ENCODE results near the gene INPP5J.

INPP5J gene

GRCh38 chr22:31126128-31126868, 3.5 kb downstream of the INPP5J start:
- DNase-seq (ENCODE audit: low spot score), result no peak

- DNase-seq (ENCODE audit: low spot score), result no peak
Observed at GRCh38 chr22:31126869-31127175, 4.1 kb downstream of the INPP5J start.

GRCh38 chr22:31127181-31127772, 4.5 kb downstream of the INPP5J start:
- no peak for DNase-seq (ENCODE audit: low spot score)

- DNase-seq (ENCODE audit: low spot score), result no peak
Observed at GRCh38 chr22:31128156-31128555, 5.4 kb downstream of the INPP5J start.

GRCh38 chr22:31130873-31131272, 8.1 kb downstream of the INPP5J start:
- no peak for DNase-seq (ENCODE audit: low spot score)

GRCh38 chr22:31133911-31134310, 11.1 kb downstream of the INPP5J start:
- DNase-seq (ENCODE audit: low spot score), result no peak

GRCh38 chr22:31134688-31135087, 11.9 kb downstream of the INPP5J start:
- no peak for DNase-seq (ENCODE audit: low spot score)

- no peak for DNase-seq (ENCODE audit: low spot score)
Observed at GRCh38 chr22:31135706-31136105, 12.9 kb downstream of the INPP5J start.

- DNase-seq (ENCODE audit: low spot score), result no peak
Observed at GRCh38 chr22:31136155-31136554, 13.4 kb downstream of the INPP5J start.

GRCh38 chr22:31136711-31137110, 13.9 kb downstream of the INPP5J start:
- no peak for DNase-seq (ENCODE audit: low spot score)

GRCh38 chr22:31137721-31138120, 15.0 kb downstream of the INPP5J start:
- DNase-seq (ENCODE audit: low spot score), result no peak

GRCh38 chr22:31138126-31138525, 15.4 kb downstream of the INPP5J start:
- no peak for DNase-seq (ENCODE audit: low spot score)

- no peak for DNase-seq (ENCODE audit: low spot score)
Observed at GRCh38 chr22:31139066-31139465, 16.3 kb downstream of the INPP5J start.

- DNase-seq (ENCODE audit: low spot score), result no peak
Observed at GRCh38 chr22:31139866-31140716, 17.3 kb downstream of the INPP5J start, which contains the start of gene PLA2G3. PLA2G3 (minus strand) TSS chr22:31140508; CDS start chr22:31140354, 154 bp downstream.

GRCh38 chr22:31140746-31141145, 18.0 kb downstream of the INPP5J start:
- DNase-seq (ENCODE audit: low spot score), result no peak

GRCh38 chr22:31141551-31141950, 18.8 kb downstream of the INPP5J start:
- no peak for DNase-seq (ENCODE audit: low spot score)

- no peak for DNase-seq (ENCODE audit: low spot score)
Observed at GRCh38 chr22:31142285-31142684, 19.5 kb downstream of the INPP5J start.

GRCh38 chr22:31143038-31143437, 20.3 kb downstream of the INPP5J start:
- no peak for DNase-seq (ENCODE audit: low spot score)

GRCh38 chr22:31143537-31143936, 20.8 kb downstream of the INPP5J start:
- no peak for DNase-seq (ENCODE audit: low spot score)

GRCh38 chr22:31144223-31144622, 21.5 kb downstream of the INPP5J start:
- peak; percentile 52 for DNase-seq (ENCODE audit: low spot score)

- no peak for DNase-seq (ENCODE audit: low spot score)
Observed at GRCh38 chr22:31148488-31148887, 25.7 kb downstream of the INPP5J start.

- DNase-seq (ENCODE audit: low spot score), result peak; percentile 45
Observed at GRCh38 chr22:31148953-31149627, 26.3 kb downstream of the INPP5J start.

Measured in LoVo (cell line).